ENCODE results near the gene MEGF11.

DNA sequence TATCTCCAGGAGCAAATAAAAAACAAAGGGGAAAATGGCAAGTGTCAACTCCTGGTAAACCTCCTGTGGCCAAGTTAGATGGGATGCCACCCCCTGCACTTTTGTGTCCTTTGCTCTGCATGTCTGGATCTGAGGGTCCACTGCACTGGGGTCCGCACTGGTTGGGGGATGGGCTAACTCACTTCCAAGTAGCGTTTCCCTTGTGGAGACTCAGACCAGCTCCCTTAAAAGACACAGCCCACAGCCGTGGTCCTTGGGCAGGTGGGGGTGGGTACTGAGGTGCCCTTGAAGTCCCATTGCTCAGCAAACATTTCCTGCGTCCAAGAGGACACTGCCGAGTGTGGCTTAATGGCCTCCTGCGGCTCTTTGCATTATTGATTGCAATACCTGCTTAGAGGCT lies 188.2 kb downstream of the MEGF11 start:
- TF ChIP-seq POLR2A (IDR thresholded peaks at IDR 0.05), result no peak
- TF ChIP-seq, protein P1, sequence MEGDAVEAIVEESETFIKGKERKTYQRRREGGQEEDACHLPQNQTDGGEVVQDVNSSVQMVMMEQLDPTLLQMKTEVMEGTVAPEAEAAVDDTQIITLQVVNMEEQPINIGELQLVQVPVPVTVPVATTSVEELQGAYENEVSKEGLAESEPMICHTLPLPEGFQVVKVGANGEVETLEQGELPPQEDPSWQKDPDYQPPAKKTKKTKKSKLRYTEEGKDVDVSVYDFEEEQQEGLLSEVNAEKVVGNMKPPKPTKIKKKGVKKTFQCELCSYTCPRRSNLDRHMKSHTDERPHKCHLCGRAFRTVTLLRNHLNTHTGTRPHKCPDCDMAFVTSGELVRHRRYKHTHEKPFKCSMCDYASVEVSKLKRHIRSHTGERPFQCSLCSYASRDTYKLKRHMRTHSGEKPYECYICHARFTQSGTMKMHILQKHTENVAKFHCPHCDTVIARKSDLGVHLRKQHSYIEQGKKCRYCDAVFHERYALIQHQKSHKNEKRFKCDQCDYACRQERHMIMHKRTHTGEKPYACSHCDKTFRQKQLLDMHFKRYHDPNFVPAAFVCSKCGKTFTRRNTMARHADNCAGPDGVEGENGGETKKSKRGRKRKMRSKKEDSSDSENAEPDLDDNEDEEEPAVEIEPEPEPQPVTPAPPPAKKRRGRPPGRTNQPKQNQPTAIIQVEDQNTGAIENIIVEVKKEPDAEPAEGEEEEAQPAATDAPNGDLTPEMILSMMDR (IDR thresholded peaks at IDR 0.05), result no peak
